Glomerular endothelial cell (primary cell): ENCODE results near the gene PACSIN2. TPM values are rescaled to one million over a fixed set of nuclear protein-coding genes. Genes with fewer than 3 reads are reported as not detected.
"Not testable (repeated sequence)": the region's sequence is repeated elsewhere in the genome, so short reads cannot be mapped to it uniquely, and the experiment has no call there.

ENCODE experiments used
- DNase-seq: peaks from one replicate; pipeline ENCODE4 v3.0.0-alpha.2; 2011; ENCODE audit warnings: low read depth, low spot score; ENCODE audit errors: extremely low read depth
- total RNA-seq: library from RNA; depleted of rRNA; stranded (reverse); fragments of >200 nt; gene quantifications from 2 replicates; pipeline ENCODE4 v1.2.3, GENCODE V29; 2015

The PACSIN2 gene
- total RNA-seq, 1 donor from 2014 or later: 68.7 TPM

GRCh38 chr22:42950281-42950680 lies 64.7 kb downstream of the PACSIN2 start:
- DNase-seq: no peak

DNA sequence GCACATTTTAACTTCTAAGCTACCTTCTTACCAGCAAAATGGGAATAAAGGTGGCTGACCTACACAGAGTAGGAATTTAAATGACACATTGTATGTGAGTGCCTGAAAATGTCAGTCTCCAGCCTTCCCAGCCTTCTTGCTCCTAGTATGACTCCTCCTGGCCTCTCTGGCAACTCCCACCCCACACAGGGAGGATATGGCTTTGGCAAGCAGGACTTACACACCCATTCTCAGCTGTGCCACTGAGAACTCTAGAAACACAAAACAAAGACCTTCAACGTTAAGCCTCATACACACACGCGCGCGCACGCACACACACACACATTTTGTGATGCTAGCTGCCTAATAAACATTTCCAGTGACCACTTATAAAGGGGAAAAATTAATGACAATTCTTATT lies 65.8 kb downstream of the PACSIN2 start:
- no peak for DNase-seq

DNA sequence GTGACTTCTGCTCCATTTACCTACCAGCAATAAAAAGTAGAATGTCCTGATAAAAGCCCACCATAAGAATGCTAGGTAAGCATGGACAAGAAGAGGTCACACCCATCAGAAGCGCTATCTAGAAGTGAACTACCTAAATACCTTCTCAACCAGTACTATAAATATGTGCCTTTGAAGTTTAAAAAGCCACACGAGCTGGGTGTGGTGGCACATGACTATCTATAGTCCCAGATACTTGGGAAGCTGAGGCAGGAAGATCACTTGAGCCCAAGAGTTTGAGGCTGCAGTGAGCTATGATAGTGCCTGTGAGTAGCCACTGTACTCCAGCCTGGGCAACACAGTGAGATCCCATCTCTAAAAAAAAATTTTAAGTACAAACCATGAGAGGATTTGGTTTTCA lies 66.7 kb downstream of the PACSIN2 start:
- DNase-seq: no peak

- no peak for DNase-seq
Measured at GRCh38 chr22:42947211-42947990, 67.5 kb downstream of the PACSIN2 start.

DNA sequence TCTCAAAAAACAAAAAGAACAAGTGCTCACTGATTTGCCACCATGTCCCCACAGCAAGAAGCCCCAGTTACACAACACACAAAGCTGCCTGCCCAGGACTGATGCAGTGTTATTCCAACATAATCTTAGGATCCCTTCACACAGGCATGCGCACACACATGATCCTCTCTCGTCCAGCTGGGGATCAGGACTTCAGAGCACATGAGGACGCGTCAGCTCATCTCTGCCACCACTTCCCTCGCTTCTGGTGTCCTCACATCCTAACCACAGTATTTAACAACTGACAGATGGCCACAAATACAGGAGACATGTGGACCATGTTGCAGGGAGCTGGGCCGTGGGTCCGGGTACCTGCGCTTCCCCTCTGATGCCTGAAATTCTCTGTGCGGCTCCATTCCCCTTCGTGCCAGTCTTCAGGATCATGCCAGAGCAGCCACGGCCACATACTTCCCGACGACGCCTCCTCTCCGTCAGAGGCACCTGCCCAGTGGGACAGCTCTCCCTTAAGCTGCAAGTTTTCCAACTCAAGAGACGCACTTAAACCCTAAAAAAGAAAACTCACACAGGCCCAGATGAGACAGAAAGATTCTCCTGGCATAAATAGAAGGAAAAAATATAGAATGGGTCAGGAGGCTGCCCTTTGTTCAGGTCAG lies 68.3 kb downstream of the PACSIN2 start:
- no peak for DNase-seq

DNA sequence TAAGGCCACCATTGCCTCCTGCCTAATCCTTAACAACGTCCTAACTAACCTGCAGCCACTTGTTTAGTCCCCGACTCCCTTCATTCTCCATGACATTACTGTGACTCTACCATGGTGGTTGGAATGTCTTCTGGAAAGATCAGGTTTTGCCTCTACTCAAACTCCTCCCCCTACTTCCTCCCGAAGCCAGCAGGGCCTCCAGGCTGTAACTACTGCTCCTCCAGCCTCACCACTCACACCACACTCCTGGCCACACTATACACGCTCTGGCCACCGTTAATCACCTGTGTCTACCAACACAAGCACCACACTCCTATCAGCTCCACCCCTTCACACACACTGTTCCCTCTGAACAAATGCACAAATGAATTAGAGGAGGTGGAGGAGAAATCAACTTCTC lies 69.2 kb downstream of the PACSIN2 start:
- DNase-seq: no peak

- no peak for DNase-seq
Measured at GRCh38 chr22:42945027-42945426, 69.9 kb downstream of the PACSIN2 start.

- DNase-seq: no peak
Measured at GRCh38 chr22:42944409-42944808, 70.5 kb downstream of the PACSIN2 start.

GRCh38 chr22:42943981-42944380 lies 71.0 kb downstream of the PACSIN2 start:
- no peak for DNase-seq

DNA sequence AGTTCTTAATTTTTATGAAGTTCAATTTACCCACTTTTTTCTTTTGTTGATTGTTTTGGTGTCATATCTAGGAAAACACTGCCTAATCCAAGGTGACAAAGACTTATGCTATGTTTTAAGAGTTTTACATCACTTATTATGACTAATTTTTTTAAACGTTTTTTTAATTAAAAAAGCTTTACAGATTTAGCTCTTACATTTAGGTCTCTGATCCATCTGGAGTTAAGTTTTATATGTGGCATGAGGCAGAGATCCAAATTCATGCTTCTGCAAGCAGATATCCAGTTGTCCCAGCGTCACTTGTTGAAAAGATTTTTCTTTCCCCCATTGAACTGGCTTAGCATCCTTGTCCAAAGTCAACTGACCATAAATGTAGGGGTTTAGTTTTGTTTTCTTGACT lies 72.6 kb downstream of the PACSIN2 start:
- DNase-seq: no peak

GRCh38 chr22:42939941-42940653 lies 74.9 kb downstream of the PACSIN2 start:
- DNase-seq: peak; percentile 85

- DNase-seq: no peak
Measured at GRCh38 chr22:42939451-42939881, 75.5 kb downstream of the PACSIN2 start.

DNA sequence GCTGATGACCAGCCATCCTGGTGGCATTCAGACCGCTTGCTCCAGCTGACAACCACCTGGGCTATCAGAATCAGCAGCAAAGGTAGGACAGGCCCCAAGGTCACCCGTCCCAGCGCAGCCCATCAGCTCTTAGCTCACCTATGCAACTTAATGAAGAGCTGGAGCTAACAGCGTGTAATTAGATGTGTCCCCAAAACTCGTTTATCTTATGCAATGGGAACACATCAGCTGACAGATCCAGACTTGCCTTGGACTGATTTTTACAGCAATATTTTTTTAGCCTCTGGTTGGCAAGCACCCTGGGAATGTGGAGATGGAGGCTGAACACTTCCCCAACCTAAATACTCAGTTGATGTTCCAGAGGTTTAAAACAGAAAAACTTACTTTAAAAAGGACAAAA lies 76.0 kb downstream of the PACSIN2 start:
- DNase-seq: no peak

GRCh38 chr22:42938449-42938848 lies 76.5 kb downstream of the PACSIN2 start:
- DNase-seq: no peak

- DNase-seq: no peak
Measured at GRCh38 chr22:42937164-42937843, 77.6 kb downstream of the PACSIN2 start.

- DNase-seq: not testable (repeated sequence)
Measured at GRCh38 chr22:42936680-42937079, 78.3 kb downstream of the PACSIN2 start.

- DNase-seq: no peak
Measured at GRCh38 chr22:42934338-42934737, 80.6 kb downstream of the PACSIN2 start.

- peak; percentile 96 for DNase-seq
Measured at GRCh38 chr22:42933485-42934091, 81.4 kb downstream of the PACSIN2 start.

- DNase-seq: no peak
Measured at GRCh38 chr22:42932857-42933484, 82.0 kb downstream of the PACSIN2 start.

DNA sequence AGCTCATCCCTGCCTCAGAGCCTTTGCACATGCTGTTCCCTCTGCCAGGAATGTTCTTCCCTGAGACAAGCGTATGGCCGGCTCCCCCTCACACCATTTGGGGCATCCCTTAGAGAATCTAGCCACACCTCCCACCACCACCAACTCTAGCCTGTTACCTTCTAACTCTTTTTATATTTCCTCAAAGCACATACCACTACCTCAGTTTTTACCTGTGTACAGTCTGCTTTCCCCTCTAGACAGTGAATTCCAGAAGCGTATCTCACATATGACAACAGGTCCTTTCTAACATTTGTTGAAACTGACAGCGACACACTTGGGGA lies 82.8 kb downstream of the PACSIN2 start:
- no peak for DNase-seq
